ENCODE data around the gene RAB33A.

Gene RAB33A

DNA sequence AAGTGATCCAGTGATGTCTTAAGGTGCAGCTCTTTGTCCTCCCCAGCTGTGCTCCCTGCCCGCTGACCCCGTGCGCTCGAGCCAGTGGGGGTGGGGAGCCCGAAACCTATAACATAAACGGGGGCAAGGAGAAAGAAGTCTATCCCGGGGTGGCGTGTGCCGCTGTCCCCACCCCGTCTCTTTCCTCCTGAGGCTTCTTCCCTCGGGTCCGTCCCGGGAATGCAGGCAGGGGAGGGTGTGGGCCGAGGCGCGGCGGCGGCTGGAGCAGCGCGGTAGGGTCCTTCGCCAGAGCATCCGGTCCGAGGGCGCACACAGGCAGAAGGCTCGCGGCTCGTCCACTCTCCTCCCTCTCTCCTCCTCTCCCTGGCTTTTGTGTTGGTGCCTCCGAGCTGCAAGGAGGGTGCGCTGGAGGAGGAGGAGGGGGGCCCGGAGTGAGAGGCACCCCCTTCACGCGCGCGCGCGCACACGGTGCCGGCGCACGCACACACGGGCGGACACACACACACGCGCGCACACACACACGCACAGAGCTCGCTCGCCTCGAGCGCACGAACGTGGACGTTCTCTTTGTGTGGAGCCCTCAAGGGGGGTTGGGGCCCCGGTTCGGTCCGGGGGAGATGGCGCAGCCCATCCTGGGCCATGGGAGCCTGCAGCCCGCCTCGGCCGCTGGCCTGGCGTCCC is at the start of gene RAB33A:
RAB33A (plus strand) TSS at position 517 of the 681 bp plus-strand sequence; CDS start at position 618, 101 bp downstream.
- DNase-seq (ENCODE audit: low read depth in 2 of 2) = peak in 1 of 2 donors; percentile 44

DNA sequence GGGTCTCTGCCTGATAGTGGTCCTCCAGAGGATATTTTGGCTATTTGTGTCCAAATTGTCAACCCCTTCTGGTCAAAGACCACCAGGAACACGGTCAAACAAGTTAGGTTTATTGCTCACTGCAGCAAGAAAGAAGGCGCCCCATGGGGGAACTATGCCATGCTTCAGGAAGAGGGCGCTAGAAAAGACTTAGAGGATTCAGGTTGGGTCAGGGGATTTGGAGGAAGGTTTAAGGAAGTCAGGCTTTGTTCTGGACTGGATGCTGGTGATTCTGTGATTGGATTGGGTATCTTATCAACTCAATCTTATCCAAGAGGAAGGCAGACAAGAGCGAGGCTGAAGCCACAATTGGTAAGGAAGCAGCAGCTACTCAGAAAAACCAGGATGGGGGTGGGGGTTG is 47.2 kb upstream of the RAB33A start:
- no peak for DNase-seq (ENCODE audit: low read depth in 2 of 2)

DNA sequence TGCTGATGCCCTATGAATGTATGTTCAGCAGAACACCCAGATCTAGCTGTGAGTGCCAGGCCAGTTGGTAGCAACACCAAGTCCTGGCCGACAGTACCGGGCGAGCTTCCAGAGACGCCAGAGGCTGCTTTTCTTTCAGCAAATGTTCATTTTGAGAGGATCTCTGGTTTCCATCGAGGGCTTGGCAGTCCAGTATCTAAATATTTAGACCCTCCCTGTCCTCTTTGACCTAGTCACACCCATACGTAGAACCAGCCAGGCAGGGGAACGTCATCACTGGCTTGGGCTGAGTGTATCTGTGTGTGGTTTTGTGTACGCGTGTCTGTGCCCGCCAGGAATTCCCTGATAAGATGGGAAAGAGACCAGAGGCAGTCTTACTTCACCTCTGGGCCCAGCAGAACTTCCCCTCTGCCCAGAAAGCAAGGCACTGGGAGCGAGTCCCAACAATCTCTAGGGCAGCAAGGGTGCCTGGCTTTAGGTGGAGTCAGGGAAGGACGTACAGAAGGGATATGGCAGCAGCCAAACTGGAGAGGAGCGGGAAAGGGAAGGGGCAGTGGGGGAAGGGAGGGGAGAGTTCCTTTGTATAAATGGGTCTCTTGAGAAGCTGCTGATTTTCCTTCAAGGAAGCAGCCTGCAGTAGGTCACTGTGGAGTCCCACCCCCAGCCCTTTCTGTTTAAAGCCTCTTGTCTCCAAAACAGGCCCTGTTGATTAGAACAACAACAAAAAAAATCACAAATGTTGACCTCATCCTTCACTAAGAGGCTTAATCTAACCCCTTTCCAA is 46.5 kb upstream of the RAB33A start:
- DNase-seq (ENCODE audit: low read depth in 2 of 2) = no peak

DNA sequence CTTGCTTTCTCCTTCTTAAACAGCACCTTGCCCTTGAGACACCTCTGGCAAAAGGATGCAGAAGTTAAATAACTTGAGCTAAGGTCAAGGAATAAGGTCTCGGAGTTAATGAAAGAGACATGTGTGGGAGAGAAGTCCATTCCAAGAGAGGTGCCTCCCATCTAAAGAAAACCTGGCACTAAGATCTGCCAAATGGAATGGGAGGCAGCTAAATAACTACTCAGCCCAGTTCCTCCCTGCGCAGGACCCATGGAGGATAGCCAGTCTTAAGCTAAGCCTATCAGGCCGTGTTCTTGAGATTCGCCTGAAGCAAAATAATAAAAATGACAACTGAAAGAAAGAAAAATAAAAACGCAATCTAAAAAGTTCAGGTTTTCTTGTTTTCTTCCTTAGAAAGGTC is 40.8 kb upstream of the RAB33A start:
- DNase-seq (ENCODE audit: low read depth in 2 of 2) = no peak

DNA sequence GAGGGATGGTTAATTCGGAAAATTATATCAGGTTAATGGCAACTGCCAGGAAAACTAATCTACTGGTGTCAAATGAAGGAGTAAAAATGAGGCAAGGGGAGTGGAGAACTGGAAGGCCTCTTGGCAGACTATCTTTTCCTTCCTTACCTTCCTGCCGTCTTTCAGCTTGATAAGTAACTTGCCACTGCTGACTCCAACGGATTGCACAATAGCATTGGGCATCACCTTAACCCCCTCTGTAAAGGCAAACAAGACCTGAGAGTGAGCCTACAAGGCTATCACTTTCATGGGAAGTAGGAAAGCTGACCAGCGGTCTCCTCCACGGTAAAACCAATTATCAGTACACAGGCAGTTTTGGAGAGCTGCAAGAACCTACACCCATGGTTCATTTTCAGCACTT is 35.3 kb upstream of the RAB33A start:
- no peak for DNase-seq (ENCODE audit: low read depth in 2 of 2)

DNA sequence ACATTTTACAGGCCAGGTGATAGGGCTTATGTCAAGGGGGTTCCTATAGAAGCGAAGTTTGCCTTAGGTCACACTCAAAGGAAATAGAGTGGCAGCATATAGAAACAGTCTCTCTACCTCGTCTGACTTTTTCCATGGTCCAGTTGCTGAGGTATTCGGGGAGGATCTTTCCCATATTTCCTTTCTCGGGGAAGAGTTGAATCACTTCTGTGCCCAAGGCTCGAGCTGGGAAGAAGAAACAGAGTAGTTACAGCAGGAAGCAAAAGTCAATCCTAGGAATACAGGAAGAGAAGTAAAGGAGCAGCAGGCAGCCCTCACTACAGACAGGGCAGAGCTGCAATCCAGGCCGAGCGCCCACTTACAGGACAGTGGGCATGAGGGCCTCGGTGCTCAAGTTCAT is 34.8 kb upstream of the RAB33A start:
- DNase-seq (ENCODE audit: low read depth in 2 of 2) = no peak

DNA sequence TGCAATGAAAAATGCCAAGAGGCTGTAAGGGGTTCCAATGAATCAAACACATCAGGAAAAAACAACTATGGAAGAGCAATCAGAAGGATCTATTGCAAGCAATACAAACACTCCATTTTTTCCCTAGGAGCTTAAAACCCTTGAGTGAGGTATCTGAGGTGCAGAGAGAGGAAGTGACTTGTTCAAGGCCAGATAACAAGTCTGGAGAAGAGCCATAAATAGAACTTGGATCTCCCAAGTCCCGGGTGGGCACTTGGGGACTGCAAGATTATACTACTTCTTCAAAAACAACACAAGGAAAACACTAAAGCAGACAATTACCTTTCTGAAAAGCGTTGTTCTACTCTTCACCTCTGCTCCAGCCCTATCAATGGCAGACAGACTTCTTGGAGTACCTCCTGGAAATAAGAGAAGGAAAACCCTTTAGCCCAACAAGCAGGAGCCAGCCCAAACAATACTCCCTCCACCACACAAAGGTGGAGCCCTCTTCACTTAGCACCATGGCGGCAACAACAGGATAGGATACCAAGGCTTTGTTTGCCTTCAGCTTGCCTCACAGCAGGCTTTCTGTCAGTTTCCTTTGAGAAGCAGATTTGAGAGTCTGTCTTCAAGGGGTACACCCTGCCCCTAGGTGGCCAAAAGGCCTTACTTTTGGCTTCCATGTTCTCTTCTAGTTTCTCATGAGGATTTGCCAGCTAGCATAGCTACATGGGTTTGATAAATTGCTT is 32.1 kb upstream of the RAB33A start:
- DNase-seq (ENCODE audit: low read depth in 2 of 2) = no peak

DNA sequence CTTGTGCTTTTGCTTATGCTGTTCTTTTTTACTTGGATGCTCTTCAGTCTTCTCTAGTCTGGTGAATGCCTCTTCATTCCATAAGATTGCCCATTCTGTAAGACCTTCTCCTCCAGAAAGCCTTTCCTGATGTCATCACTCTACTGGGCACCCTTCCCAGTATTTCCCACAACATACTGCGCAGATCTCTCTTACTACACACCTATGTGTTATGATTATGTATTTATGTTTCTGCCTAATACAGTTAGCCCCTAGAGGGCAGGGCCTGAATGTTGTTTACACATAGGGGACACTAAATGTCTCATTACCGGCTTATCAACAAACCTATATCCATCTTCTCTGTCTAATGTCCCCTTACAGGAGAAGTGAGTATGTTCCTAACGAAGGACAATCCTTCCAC is 27.3 kb upstream of the RAB33A start:
- no peak for DNase-seq (ENCODE audit: low read depth in 2 of 2)

DNA sequence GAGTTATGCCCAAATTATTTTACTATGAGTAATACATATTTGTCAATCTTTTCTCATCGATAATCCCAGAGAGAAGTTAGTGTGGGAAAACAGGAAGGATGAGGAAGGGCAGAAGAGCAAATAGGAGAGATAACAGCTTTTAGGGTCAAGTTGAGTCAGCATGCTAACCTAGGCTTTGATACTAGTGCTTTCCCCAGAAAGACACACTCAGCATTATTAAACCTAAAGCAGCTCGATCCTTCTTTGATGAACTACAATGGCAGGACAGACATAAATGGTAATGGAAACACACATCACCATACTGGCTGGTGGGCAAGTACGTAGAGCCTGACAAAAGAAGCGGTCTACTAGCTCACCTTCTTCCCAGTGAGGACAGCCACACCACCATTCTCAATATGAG is 26.6 kb upstream of the RAB33A start:
- no peak for DNase-seq (ENCODE audit: low read depth in 2 of 2)

DNA sequence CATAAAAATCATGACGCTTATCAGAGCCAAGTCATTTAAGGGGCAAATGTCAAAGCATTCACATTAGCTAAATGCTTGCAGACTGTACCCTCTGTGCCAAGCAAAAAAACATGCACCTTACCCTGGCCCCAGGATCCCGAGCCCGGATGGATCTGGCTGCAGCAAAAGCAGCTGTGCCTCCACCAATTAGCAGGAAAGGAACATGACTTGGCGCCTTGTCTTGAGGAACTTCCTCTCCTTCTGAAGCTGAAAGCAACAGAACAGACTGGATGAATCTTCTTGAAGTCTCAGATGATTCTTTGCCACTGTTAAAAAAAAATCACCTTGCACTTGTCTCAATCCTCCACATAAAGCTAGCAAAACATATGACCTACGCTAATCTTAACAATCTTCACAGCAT is 24.1 kb upstream of the RAB33A start:
- DNase-seq (ENCODE audit: low read depth in 2 of 2) = no peak

DNA sequence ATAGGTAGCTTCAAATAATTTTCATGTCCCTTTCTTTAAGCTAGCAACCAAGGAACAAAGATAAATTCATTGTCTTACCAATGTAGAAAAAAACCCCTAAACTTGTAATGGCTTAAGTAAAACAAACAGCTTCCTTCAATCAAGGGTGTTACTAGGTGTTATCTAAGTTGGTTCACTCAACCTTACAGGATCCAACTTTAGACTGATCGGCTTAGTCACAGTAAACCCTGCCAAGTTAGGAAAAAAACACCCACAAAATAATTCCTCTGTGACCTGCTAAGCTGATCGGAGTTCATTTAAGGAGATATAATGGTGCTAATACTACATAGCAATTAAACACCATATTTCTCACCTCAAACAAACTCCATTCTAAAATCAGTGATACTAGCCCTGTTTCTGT is 16.2 kb upstream of the RAB33A start:
- no peak for DNase-seq (ENCODE audit: low read depth in 2 of 2)

DNA sequence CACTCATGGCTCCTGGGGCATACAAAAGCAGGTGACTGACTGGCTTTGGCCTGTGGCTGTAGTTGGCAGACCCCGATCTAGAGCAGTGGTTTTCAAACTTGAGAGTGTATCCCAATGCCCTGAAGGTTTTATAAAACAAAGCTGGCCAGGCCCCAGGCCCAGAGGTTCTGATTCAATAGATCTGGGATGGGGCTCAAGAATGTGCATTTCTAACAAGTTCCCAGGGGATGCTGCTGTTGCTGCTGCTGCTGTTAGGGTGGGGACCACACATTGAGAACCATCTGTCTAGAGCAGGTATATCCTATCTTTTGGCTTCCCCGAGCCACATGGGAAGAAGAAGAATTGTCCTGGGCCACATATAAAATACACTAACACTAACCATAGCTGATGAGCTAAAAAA is 13.5 kb upstream of the RAB33A start:
- no peak for DNase-seq (ENCODE audit: low read depth in 2 of 2)

DNA sequence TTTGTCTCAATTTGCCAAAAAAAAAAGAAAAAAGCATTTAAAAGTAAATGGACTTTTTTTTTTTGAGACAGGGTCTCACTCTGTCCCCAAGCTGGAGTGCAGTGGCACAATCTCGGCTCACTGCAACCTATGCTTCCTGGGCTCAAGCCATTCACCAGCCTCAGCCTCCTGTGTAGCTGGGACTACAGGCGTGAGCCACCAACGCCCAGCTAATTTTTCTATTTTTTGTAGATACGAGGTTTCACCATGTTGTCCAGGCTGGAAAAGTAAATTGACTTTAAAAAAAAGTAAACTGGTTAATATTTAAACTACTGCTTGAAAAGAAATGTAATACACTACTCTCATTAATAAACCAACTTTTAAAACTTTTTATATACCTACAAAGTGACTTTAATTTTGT is 12.0 kb upstream of the RAB33A start:
- no peak for DNase-seq (ENCODE audit: low read depth in 2 of 2)

DNA sequence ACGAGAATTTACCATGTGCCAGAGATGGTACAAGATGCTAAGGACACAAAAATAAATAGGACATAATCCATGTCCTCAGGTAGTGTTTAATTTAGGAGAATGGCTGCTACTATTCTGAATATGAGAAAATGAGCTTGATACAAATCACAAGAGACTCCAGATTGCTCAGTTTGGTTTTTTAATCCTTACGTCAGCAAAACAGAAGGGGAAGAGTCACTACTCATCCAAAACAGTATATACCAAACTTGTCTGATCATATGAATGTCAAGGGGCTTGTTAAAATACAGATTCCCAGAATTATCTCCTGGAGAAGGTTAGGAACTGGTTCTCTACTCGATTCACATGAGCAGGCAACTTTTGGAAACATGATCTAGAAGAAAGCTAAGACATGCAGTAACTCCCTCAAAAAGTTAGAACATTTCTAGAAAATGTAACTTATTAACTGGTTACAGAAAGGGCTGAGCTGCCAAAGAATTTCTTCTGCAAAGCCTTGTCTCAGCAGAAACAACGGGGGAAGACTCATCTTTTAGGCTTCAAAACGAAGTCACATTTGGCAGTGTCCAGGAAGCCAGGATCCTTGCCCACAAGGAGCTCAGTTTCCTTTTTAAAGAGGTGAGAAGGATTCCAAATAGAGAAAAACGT is 9.5 kb upstream of the RAB33A start:
- no peak for DNase-seq (ENCODE audit: low read depth in 2 of 2)

DNA sequence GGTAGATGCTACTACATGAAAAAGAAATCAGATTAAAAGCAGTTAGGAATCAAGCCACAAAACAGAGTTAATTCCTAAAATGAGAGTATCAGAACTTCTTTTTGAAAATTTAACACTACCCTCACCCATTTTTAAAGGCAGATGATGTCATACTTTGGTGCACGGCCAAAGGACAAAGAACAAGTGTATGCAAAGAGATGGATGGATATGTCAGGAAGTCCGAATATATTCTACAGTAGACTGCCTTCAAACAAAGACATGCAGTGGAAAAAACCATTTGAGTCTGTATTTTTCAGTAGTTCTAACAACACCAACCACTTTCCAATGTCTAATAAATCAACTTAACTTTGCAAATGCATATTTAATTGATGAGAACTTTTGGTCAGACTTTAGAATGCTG is 8.4 kb upstream of the RAB33A start:
- DNase-seq (ENCODE audit: low read depth in 2 of 2) = no peak

DNA sequence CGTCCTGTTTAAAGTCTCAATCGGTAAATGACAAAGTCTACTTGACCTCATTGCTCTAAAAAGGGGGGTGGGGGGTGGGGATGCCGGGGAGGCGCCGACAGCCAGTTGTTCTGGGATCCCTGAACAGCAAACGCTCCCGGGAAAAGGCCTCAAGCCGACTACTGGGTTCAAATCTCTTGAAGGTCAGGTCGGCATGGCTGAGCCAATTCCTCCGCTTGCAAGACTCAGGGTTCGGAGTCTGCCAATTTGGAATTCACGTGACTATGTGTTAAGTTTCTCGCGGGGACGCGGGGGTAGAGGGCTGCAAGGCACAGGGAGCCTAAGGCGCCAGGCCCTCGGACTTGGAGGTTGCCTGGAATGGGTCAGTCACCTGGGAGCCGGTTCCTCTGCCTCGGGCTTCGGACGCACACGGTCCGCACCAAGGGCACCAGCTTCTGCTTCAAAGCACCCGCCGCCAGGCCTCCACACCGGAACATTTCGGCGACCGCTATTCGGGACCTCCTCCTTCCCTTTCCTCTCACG is 6.5 kb upstream of the RAB33A start:
- no peak for DNase-seq (ENCODE audit: low read depth in 2 of 2)

DNA sequence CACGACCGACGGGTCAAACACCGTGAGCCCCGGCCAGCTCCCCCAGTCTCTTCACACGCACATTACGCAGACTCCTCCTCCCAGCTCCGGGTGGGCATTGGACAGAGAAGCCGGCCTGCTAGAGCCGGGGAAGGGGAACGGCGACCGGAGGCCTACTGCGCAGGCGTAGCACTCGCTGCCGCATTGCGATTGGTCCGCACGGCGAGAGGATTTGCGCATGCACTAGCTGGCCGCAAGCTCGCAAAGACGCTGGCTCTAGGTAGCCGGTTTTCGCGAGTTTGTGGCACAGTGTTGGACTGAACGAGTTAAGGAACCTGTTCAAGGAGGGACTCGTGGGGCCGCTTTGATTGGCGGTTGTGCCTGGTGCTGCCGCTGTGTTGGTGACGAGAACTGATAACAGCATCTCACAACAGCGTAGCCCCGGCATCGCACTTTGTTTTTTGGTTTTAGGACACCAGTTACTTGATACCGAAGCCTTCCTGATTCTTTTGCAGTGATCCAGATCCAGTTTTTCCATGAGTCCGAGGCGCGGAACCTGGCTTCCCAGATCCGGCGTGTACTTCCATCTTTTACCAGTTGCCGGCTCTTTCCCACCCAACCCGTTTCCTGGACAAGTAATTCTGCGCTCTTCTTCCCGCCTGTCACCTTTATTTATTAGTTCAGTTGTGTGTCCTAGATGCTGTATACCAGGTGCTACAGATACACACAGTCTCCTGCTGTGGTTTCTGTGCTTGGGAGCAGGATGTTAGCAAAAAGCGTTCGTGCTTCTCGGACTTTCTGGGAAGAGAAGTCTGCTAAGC is 5.9 kb upstream of the RAB33A start, which contains the start of gene AIFM1:
AIFM1 (minus strand) TSS at position 139 of the 800 bp plus-strand sequence. CDS start 185 bp downstream, outside the sequence.
- peak; percentile 74 to 81 for DNase-seq (ENCODE audit: low read depth in 2 of 2)

DNA sequence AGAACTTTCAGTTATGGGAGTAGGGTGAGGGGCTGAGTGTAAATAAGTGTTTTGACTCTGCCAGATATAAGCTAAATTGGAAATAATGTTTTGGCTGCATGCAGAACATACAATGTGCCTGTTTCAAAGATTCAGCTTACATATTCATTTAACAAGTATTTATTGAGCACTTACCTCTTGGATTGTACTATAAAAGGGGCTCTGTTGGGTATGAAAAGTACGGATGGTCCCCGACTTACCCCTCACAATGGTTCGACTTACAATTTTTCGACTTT is 5.3 kb upstream of the RAB33A start:
- no peak for DNase-seq (ENCODE audit: low read depth in 2 of 2)

DNA sequence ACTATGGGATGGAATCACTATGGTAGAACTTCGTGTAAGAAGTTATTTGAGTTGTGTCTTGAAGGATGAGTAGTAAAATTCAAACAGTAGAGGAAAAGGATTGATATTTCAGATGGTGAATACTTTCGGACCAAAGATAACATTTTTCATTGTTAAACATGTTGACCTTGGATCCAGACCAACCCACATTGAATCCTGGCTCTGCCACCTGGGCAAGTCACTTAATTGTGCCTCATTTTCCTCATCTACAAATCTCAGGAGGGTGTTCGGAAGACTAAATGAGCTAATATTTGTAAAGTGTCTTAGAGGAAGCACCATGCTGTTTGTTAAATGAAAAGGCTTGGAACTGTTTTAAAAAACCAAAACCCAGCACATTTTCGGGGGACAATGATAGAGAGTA is 4.7 kb upstream of the RAB33A start:
- DNase-seq (ENCODE audit: low read depth in 2 of 2) = no peak

DNA sequence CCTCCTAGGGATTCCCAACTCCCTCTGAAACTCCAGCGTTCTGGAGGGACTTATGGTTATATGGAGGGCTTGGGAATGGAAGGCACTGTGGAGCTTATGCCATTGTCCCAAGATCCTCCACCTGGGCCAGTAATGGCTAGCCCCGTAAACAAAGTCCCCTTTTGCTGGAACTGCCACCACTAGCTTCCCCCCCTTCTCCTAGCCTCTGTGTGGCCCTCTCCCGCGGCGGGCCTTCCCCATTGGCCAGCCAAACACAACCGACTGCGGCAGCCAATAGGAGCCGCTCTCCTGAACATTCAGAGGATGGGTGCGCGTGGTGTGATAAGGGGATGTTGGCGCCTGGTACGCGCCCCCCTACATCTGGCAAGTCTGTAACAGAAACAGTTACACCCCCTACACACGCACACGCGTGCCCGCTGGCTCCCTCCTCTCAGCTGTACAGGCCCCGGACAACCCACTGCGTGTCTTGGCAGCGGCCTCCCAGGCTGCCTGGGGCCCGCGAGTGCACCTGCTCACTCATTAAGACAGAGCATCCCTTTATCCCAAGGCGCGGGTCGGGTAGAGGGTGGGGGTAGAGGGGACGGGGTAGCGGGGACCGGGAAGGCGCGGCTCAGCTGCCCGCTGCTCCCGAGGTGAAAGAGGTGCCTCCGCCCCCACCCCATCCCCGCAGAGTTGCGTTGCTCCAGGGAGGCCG is 863 bp upstream of the RAB33A start:
- peak in 1 of 2 donors; percentile 52 for DNase-seq (ENCODE audit: low read depth in 2 of 2)

Measured in stimulated activated CD8-positive, alpha-beta memory T cell treated with anti-CD3 and anti-CD28 coated beads, Interleukin-7, amount 100 ng/mL, for 4 hours (primary cell).